HG03354 (cell line): ENCODE data around the gene WDHD1.
A peak's percentile ranks its signal among the peaks of the same experiment; 100 is the strongest.
"Not testable (repeated sequence)": the region's sequence is repeated elsewhere in the genome, so short reads cannot be mapped to it uniquely, and the experiment has no call there.

Source experiments
- ATAC-seq: cut with Tn5 transposase; IDR thresholded peaks from one replicate; pipeline ENCODE4 v1.9.1; 2021; ENCODE audit warnings: mild to moderate bottlenecking; ENCODE audit not compliant: unreplicated experiment, poor library complexity, severe bottlenecking

WDHD1 gene

GRCh38 chr14:54919330-54919729, 107.6 kb downstream of the WDHD1 start:
- ATAC-seq, result no peak

- no peak for ATAC-seq
Measured at GRCh38 chr14:54918427-54918826, 108.5 kb downstream of the WDHD1 start.

GRCh38 chr14:54916101-54916500, 110.8 kb downstream of the WDHD1 start:
- no peak for ATAC-seq

GRCh38 chr14:54909817-54910558, 116.9 kb downstream of the WDHD1 start:
- ATAC-seq, result no peak

GRCh38 chr14:54908973-54909372, 117.9 kb downstream of the WDHD1 start:
- not testable (repeated sequence) for ATAC-seq

- peak; percentile 54 for ATAC-seq
Measured at GRCh38 chr14:54908190-54908589, 118.7 kb downstream of the WDHD1 start.

- no peak for ATAC-seq
Measured at GRCh38 chr14:54906075-54906474, 120.8 kb downstream of the WDHD1 start.

- peak; percentile 83 for ATAC-seq
Measured at GRCh38 chr14:54902521-54903420, 124.1 kb downstream of the WDHD1 start, which contains the start of gene GCH1. Gene GCH1 (minus strand): TSS chr14:54902826. CDS start chr14:54902663, 163 bp downstream.

GRCh38 chr14:54902143-54902520, 124.8 kb downstream of the WDHD1 start:
- ATAC-seq, result peak; percentile 74

- ATAC-seq, result no peak
Measured at GRCh38 chr14:54901380-54902142, 125.3 kb downstream of the WDHD1 start.

- no peak for ATAC-seq
Measured at GRCh38 chr14:54899573-54899972, 127.3 kb downstream of the WDHD1 start.

- ATAC-seq, result not testable (repeated sequence)
Measured at GRCh38 chr14:54897809-54898555, 128.9 kb downstream of the WDHD1 start.

- ATAC-seq, result no peak
Measured at GRCh38 chr14:54895683-54896082, 131.2 kb downstream of the WDHD1 start.

- no peak for ATAC-seq
Measured at GRCh38 chr14:54894995-54895394, 131.9 kb downstream of the WDHD1 start.

GRCh38 chr14:54893151-54893760, 133.6 kb downstream of the WDHD1 start:
- ATAC-seq, result peak; percentile 47

- no peak for ATAC-seq
Measured at GRCh38 chr14:54891471-54892245, 135.2 kb downstream of the WDHD1 start.

GRCh38 chr14:54890788-54891187, 136.1 kb downstream of the WDHD1 start:
- ATAC-seq, result peak; percentile 81

- ATAC-seq, result no peak
Measured at GRCh38 chr14:54889919-54890318, 137.0 kb downstream of the WDHD1 start.
